HCT116 (cell line): ENCODE results near the gene CRTC3. TPM values are rescaled to one million over a fixed set of nuclear protein-coding genes. Genes with fewer than 3 reads are reported as not detected.

ENCODE experiments used
- ATAC-seq: fragments of 200-7000 bp; cut with Tn5 transposase; 2 replicates; pipeline ENCODE4 v1.9.1; 2020; ENCODE audit warnings: mild to moderate bottlenecking, moderate library complexity
- BruUV-seq: library from RNA; stranded (reverse); fragments of 400-500 nt; replicated peaks from 2 replicates; lab custom pipeline; 2021; lab: Mats Ljungman, UMichigan
- CTCF ChIA-PET: fragments of 300-600 bp; sonication (Branson Sonifier 250); formaldehyde crosslinking; loops from one replicate; lab custom pipeline; 2021; ENCODE audit warnings: antibody characterized with exemption; lab: Charles Lee
- POLR2A ChIA-PET: fragments of 300-600, 350-600 bp; sonication (Branson Sonifier 250); formaldehyde crosslinking; loops from one replicate; lab custom pipeline; 2021; ENCODE audit warnings: antibody characterized with exemption; lab: Charles Lee
- RAD21 ChIA-PET, 2 experiments: fragments of 300-600 bp; sonication (Branson Sonifier 250); formaldehyde crosslinking; loops; one replicate each; lab custom pipeline; 2023; ENCODE audit warnings: low total read pairs in 2 of 2; ENCODE audit not compliant: uncharacterized antibody in 2 of 2, unreplicated experiment in 2 of 2, low non-redundant PET in 1 of 2; lab: Charles Lee
- DNase-seq: peaks from one replicate; pipeline ENCODE4 v3.0.0-alpha.2; 2010; ENCODE audit warnings: low read depth, low spot score
- H2AFZ ChIP-seq: fragments of 200-600 bp; shearing (Covaris generic), sonication (generic); 2 replicates; pipeline ENCODE4 v1.6.1; 2017; ENCODE audit warnings: low read depth, mixed run types, mixed read lengths, antibody characterized with exemption, low read length; ENCODE audit not compliant: poor library complexity, severe bottlenecking
- H3K27ac ChIP-seq: 2 replicates; pipeline ENCODE4 v1.5.1; 2012; ENCODE audit warnings: low read depth, low read length
- H3K27me3 ChIP-seq: fragments of 200-600 bp; sonication (generic); 2 replicates; pipeline ENCODE4 v1.6.1; 2016; ENCODE audit warnings: mixed run types, low read length, mixed read lengths; ENCODE audit not compliant: insufficient read depth
- H3K36me3 ChIP-seq, 2 experiments: fragments of 200-500 bp in 1 of 2; fragments of 200-600 bp in 1 of 2; sonication (Bioruptor generic) in 1 of 2; sonication (generic) in 1 of 2; 2 replicates each; pipeline versions ENCODE4 v1.5.1 to v1.6.1; 2014 to 2016; ENCODE audit warnings: low read length in 2 of 2, inconsistent platforms in 1 of 2, mixed read lengths in 1 of 2, mixed run types in 1 of 2; ENCODE audit not compliant: insufficient read depth in 2 of 2, control insufficient read depth in 1 of 2
- H3K4me1 ChIP-seq, 2 experiments: fragments of 200-600 bp in 1 of 2; sonication (generic) in 1 of 2; 2 replicates each; pipeline versions ENCODE4 v1.5.1 to v1.6.1; 2012 to 2017; ENCODE audit warnings: low read length in 2 of 2, inconsistent platforms in 1 of 2, mild to moderate bottlenecking in 1 of 2, mixed read lengths in 1 of 2, mixed run types in 1 of 2, moderate library complexity in 1 of 2; ENCODE audit not compliant: insufficient read depth in 2 of 2, control insufficient read depth in 1 of 2
- H3K4me2 ChIP-seq: fragments of 200-600 bp; sonication (generic); 2 replicates; pipeline ENCODE4 v1.6.1; 2017; ENCODE audit warnings: mixed run types, low read length, mixed read lengths
- H3K4me3 ChIP-seq, 2 experiments: fragments of 200-600 bp in 1 of 2; sonication (generic) in 1 of 2; replicated peaks in 1 of 2; 2 replicates each; pipeline ENCODE4 v1.5.1; 2011 to 2016; ENCODE audit warnings: low read length in 2 of 2, control low read depth in 1 of 2, low read depth in 1 of 2, mild to moderate bottlenecking in 1 of 2, mixed read lengths in 1 of 2, mixed run types in 1 of 2
- H3K79me2 ChIP-seq: fragments of 200-600 bp; sonication (generic); 2 replicates; pipeline ENCODE4 v1.6.1; 2017; ENCODE audit warnings: mild to moderate bottlenecking, mixed run types, low read length, moderate library complexity, mixed read lengths; ENCODE audit not compliant: insufficient read depth
- H3K9ac ChIP-seq: fragments of 200-600 bp; sonication (generic); 2 replicates; pipeline ENCODE4 v1.6.1; 2016; ENCODE audit warnings: low read length, mixed read lengths
- H3K9me2 ChIP-seq: fragments of 200-600 bp; sonication (generic), shearing (Covaris generic); 2 replicates; pipeline ENCODE4 v1.6.1; 2017; ENCODE audit warnings: mixed run types, mild to moderate bottlenecking, moderate library complexity; ENCODE audit not compliant: insufficient read depth
- H3K9me3 ChIP-seq, 2 experiments: fragments of 200-500 bp in 1 of 2; fragments of 200-600 bp in 1 of 2; sonication (Bioruptor generic) in 1 of 2; sonication (generic) in 1 of 2; 2 replicates each; pipeline ENCODE4 v1.6.1; 2014 to 2017; ENCODE audit warnings: low read length in 2 of 2, mixed read lengths in 2 of 2, inconsistent platforms in 1 of 2, low read depth in 1 of 2, mild to moderate bottlenecking in 1 of 2, mixed run types in 1 of 2, moderate library complexity in 1 of 2; ENCODE audit not compliant: control insufficient read depth in 1 of 2, insufficient read depth in 1 of 2
- H4K20me1 ChIP-seq: fragments of 200-600 bp; sonication (generic), shearing (Covaris generic); 2 replicates; pipeline ENCODE4 v1.6.1; 2017; ENCODE audit warnings: mixed run types, mild to moderate bottlenecking, moderate library complexity; ENCODE audit not compliant: insufficient read depth
- CBX3 ChIP-seq: IDR thresholded peaks from 2 replicates; pipeline ENCODE4 v1.6.1; 2012; ENCODE audit warnings: low read depth
- EGR1 ChIP-seq: IDR thresholded peaks from 2 replicates; pipeline ENCODE4 v1.6.1; 2012; ENCODE audit warnings: low read depth
- FOSL1 ChIP-seq: IDR thresholded peaks from 2 replicates; pipeline ENCODE4 v1.6.1; 2012; ENCODE audit warnings: low read depth
- JUND ChIP-seq: IDR thresholded peaks from 2 replicates; pipeline ENCODE4 v1.6.1; 2012
- POLR2A ChIP-seq: IDR thresholded peaks from 2 replicates; pipeline ENCODE4 v1.7.0; 2011; ENCODE audit warnings: borderline replicate concordance; ENCODE audit not compliant: insufficient read depth, insufficient read length; ENCODE audit errors: extremely low read depth
- SP1 ChIP-seq: IDR thresholded peaks from 2 replicates; pipeline ENCODE4 v1.6.1; 2012; ENCODE audit warnings: low read depth
- TCF7L2 ChIP-seq: IDR thresholded peaks from 2 replicates; pipeline ENCODE4 v1.7.0; 2011; ENCODE audit warnings: borderline replicate concordance, inconsistent platforms; ENCODE audit not compliant: insufficient read depth, insufficient read length; ENCODE audit errors: extremely low read depth
- YY1 ChIP-seq: IDR thresholded peaks from 2 replicates; pipeline ENCODE4 v1.6.1; 2011; ENCODE audit warnings: low read length, low read depth, moderate library complexity, mild to moderate bottlenecking; ENCODE audit not compliant: insufficient replicate concordance; ENCODE audit errors: extremely low read depth
- ZNF274 ChIP-seq: fragments of 200-500 bp; sonication (Bioruptor generic); IDR thresholded peaks from 2 replicates; pipeline ENCODE4 v1.6.1; 2014; ENCODE audit warnings: mild to moderate bottlenecking, low read depth, low read length, inconsistent platforms
- intact Hi-C: fragments of 100-400 bp; cut with micrococcal nuclease; formaldehyde crosslinking; loops from 2 replicates; pipeline ENCODE4 v1.10.0; 2022
- total RNA-seq: library from RNA; stranded (reverse); gene quantifications from one replicate; pipeline ENCODE4 v1.2.1, GENCODE V29; 2021; ENCODE audit not compliant: unreplicated experiment
- TF ChIP-seq, protein P1 (sequence below): IDR thresholded peaks from 2 replicates; pipeline ENCODE4 v1.6.1; 2012; ENCODE audit warnings: low read depth

CRTC3 gene
- total RNA-seq, 1 experiment from 2014 or later, result 20.7 TPM

DNA sequence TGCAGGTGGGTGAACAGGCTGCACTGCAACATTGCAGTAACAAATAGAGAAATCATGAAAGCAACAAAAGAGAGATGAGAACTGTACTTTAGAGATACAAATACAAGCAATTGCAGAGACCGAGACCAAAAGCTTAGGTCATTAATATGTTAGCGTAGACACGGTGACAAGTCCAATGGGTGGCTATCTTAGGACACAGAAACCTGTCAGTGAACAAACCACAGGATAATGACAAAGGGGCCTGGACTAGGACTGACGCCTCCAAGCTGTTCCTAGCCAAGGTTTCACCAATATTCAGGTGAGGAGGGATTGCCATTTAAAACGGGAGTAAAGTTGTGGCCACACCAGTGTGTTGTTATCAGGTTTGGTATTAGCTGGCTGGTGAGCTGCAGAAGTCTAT is 145.7 kb downstream of the CRTC3 start:
- no TSS peak for BruUV-seq
- H3K79me2 ChIP-seq, result no peaks in the 10 kb centered on the region
- H3K4me2 ChIP-seq, result no peak overlapping the region
- H3K27ac ChIP-seq, result no peak overlapping the region
- H2AFZ ChIP-seq, result no peak overlapping the region
- no peaks in the 10 kb centered on the region for H4K20me1 ChIP-seq
- ATAC-seq, result no peak
- no peaks in the 10 kb centered on the region for H3K27me3 ChIP-seq
- no peak overlapping the region for H3K4me3 ChIP-seq
- H3K36me3 ChIP-seq, result no peaks in the 10 kb centered on the region
- H3K9me2 ChIP-seq, result no peaks in the 10 kb centered on the region
- TF ChIP-seq TCF7L2 (no peak), SP1 (no peak), FOSL1 (no peak), POLR2A (no peak), YY1 (no peak), JUND (no peak), ZNF274 (no peak), CBX3 (no peak), EGR1 (no peak)
- TF ChIP-seq, protein P1, sequence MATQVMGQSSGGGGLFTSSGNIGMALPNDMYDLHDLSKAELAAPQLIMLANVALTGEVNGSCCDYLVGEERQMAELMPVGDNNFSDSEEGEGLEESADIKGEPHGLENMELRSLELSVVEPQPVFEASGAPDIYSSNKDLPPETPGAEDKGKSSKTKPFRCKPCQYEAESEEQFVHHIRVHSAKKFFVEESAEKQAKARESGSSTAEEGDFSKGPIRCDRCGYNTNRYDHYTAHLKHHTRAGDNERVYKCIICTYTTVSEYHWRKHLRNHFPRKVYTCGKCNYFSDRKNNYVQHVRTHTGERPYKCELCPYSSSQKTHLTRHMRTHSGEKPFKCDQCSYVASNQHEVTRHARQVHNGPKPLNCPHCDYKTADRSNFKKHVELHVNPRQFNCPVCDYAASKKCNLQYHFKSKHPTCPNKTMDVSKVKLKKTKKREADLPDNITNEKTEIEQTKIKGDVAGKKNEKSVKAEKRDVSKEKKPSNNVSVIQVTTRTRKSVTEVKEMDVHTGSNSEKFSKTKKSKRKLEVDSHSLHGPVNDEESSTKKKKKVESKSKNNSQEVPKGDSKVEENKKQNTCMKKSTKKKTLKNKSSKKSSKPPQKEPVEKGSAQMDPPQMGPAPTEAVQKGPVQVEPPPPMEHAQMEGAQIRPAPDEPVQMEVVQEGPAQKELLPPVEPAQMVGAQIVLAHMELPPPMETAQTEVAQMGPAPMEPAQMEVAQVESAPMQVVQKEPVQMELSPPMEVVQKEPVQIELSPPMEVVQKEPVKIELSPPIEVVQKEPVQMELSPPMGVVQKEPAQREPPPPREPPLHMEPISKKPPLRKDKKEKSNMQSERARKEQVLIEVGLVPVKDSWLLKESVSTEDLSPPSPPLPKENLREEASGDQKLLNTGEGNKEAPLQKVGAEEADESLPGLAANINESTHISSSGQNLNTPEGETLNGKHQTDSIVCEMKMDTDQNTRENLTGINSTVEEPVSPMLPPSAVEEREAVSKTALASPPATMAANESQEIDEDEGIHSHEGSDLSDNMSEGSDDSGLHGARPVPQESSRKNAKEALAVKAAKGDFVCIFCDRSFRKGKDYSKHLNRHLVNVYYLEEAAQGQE, result no peak
- ChIA-PET RAD21 (no interaction called here), POLR2A (no interaction called here), CTCF (interaction anchor here (0.7 kb wide), 1 partner anchor 211 kb away, joined by 5 read pairs; no protein-coding TSS in a partner anchor)
- intact Hi-C loops, result no loop called here
- peaks cover 0 to 2% of the 10 kb centered on the region in 2 experiments; a peak in 1 of 4 replicates for H3K4me1 ChIP-seq
- H3K9me3 ChIP-seq, result no peaks in the 10 kb centered on the region
- DNase-seq, result no peak
- no peak overlapping the region for H3K9ac ChIP-seq
